ENCODE measurements around the gene DLEU7.

DNA sequence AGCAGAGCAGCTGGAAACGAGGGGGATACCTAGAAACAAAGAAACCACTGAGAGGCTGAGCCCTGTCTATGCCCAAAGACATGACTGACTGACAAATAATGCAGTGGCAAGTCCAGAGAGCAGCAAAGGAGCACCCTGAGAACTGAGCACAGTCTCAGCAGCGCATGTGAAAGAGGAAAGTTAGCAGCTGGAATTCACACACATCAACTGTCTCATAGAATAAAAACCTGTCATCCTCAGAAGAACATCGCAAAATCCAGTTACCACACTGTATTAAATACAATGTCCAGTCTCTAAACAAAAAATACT is 24.1 kb upstream of the DLEU7 start:
- TF ChIP-seq SIX5 (IDR thresholded peaks at IDR 0.05; ENCODE audit: low read depth, low read length) = no peak
- no peak for TF ChIP-seq CHD2 (IDR thresholded peaks at IDR 0.05; ENCODE audit: low read length)
- TF ChIP-seq POLR2AphosphoS5 (IDR thresholded peaks at IDR 0.05; ENCODE audit: low read depth, low read length) = no peak
- TF ChIP-seq, protein P1, sequence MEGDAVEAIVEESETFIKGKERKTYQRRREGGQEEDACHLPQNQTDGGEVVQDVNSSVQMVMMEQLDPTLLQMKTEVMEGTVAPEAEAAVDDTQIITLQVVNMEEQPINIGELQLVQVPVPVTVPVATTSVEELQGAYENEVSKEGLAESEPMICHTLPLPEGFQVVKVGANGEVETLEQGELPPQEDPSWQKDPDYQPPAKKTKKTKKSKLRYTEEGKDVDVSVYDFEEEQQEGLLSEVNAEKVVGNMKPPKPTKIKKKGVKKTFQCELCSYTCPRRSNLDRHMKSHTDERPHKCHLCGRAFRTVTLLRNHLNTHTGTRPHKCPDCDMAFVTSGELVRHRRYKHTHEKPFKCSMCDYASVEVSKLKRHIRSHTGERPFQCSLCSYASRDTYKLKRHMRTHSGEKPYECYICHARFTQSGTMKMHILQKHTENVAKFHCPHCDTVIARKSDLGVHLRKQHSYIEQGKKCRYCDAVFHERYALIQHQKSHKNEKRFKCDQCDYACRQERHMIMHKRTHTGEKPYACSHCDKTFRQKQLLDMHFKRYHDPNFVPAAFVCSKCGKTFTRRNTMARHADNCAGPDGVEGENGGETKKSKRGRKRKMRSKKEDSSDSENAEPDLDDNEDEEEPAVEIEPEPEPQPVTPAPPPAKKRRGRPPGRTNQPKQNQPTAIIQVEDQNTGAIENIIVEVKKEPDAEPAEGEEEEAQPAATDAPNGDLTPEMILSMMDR (IDR thresholded peaks at IDR 0.05; ENCODE audit: control extremely low read depth in 1 of 3, insufficient read depth in 1 of 3, low read depth in 1 of 3, low read length in 3 of 3) = no peak
- no peak for TF ChIP-seq EGR1 (IDR thresholded peaks at IDR 0.05; ENCODE audit: borderline replicate concordance, low read depth, low read length)
- TF ChIP-seq POLR2A (IDR thresholded peaks at IDR 0.05; ENCODE audit: control extremely low read depth in 1 of 2, low read depth in 2 of 2, low read length in 2 of 2) = no peak
- no peak for TF ChIP-seq EP300 (IDR thresholded peaks at IDR 0.05; ENCODE audit: borderline replicate concordance in 1 of 2, low read depth in 2 of 2, low read length in 2 of 2)

Data from H1 (cell line).